HepG2 (cell line): ENCODE measurements around the gene OR1F1. TPM values are rescaled to one million over a fixed set of nuclear protein-coding genes. Genes with fewer than 3 reads are reported as not detected.

Experiments
- BCL3 ChIP-seq: sonication (generic); formaldehyde crosslinking; IDR thresholded peaks from 2 replicates; pipeline ENCODE4 v1.5.1; 2020; ENCODE audit warnings: mild to moderate bottlenecking, missing genetic modification reagents, moderate library complexity
- GATAD2A ChIP-seq: IDR thresholded peaks from 2 replicates; pipeline ENCODE4 v1.6.1; 2016
- PAXIP1 ChIP-seq: sonication (generic); formaldehyde crosslinking; conservative IDR thresholded peaks from 2 replicates; pipeline ENCODE4 v1.4.0; 2020; ENCODE audit warnings: mild to moderate bottlenecking, missing genetic modification reagents, moderate library complexity
- RORA ChIP-seq: sonication (generic); formaldehyde crosslinking; IDR thresholded peaks from 2 replicates; pipeline ENCODE4 v1.5.0; 2020; ENCODE audit warnings: mild to moderate bottlenecking, missing genetic modification reagents, moderate library complexity
- SIN3A ChIP-seq: IDR thresholded peaks from 2 replicates; pipeline ENCODE4 v1.6.1; 2011; ENCODE audit warnings: low read depth, mild to moderate bottlenecking, control low read depth, low read length, borderline replicate concordance
- SOX5 ChIP-seq: IDR thresholded peaks from 2 replicates; pipeline ENCODE4 v1.6.1; 2016; ENCODE audit warnings: borderline replicate concordance
- YEATS4 ChIP-seq: sonication (generic); formaldehyde crosslinking; IDR thresholded peaks from 2 replicates; pipeline ENCODE4 v1.4.0; 2020; ENCODE audit warnings: missing genetic modification reagents, borderline replicate concordance
- ZNF639 ChIP-seq: conservative IDR thresholded peaks from 2 replicates; pipeline ENCODE4 v1.6.1; 2018; ENCODE audit warnings: missing genetic modification reagents
- polyA plus RNA-seq, 8 experiments: library from polyadenylated mRNA; depleted of rRNA in 3 of 8; stranded (reverse) in 7 of 8; unstranded in 1 of 8; fragments of >200 nt; fragmentation: Illumina TruSeq in 4 of 8; extraction: Trizol in 4 of 8; gene quantifications; 2 replicates each; pipeline versions ENCODE4 v1.2.1 to v1.2.3, GENCODE V29; 2011 to 2016; ENCODE audit warnings: low read depth in 4 of 8, missing spikeins in 1 of 8, mixed read lengths in 1 of 8; ENCODE audit not compliant: insufficient read depth in 1 of 8
- total RNA-seq, 5 experiments: library from RNA; depleted of rRNA; stranded (reverse); fragments of >200 nt; fragmentation: Illumina TruSeq; extraction: Trizol; gene quantifications; 2 replicates each; pipeline ENCODE4 v1.2.3, GENCODE V29; 2016; ENCODE audit warnings: low read depth in 1 of 5
- TF ChIP-seq, protein P1 (sequence below): IDR thresholded peaks from 2 replicates; pipeline ENCODE4 v1.6.1; 2016; ENCODE audit warnings: low read depth, missing genetic modification reagents, missing compliant biosample characterization
- TF ChIP-seq, protein P2 (sequence below): IDR thresholded peaks from 2 replicates; pipeline ENCODE4 v1.4.0; 2020; ENCODE audit warnings: mild to moderate bottlenecking, missing genetic modification reagents
- TF ChIP-seq, protein P3 (sequence below): IDR thresholded peaks from 2 replicates; pipeline ENCODE4 v1.6.1; 2016; ENCODE audit warnings: missing genetic modification reagents, missing compliant biosample characterization

The OR1F1 gene
- total and polyA plus RNA-seq, 2 of the 13 experiments (the other 11 are each of a cell fraction or from before 2014, with no cell fraction given): 0.90 TPM; not detected in 1

DNA sequence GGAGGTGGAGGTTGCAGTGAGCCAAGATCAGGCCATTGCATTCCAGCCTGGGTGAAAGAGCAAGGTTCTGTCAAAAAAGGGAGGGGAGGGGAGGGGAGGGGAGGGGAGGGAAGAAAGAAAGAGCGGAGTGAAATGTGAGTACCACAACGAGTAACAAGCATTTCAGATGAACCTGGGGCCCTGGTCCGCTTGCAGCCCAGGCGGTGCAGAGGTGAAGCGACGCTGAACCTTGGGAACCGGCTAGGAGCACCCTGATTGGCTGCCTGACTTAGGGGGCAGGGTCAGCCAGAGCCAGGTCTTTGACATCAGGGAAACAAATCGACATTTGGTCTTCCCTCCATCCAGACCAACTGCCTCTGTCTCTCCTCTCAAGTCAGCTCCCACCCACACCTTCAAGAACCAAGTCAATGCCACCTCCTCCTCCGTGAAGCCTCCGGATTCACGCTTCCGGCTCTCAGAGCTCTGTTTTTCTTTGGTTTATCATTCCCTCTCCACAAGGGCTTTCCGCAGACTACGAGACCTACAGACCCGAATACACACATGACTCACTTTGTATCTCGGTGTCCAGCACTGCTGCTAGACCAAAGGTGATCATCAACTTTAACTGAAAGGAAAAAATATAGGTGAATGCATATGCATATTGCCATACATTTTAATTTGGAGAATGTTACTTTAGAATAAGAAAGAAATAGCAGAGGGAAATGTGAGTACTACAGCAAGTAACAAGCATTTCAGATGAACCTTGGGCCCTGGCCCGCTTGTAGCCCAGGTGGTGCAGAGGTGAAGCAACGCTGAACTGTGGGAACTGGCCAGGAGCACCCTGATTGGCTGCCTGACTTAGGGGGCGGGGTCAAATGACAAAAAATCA is 19.3 kb downstream of the OR1F1 start (continued):
- TF ChIP-seq, protein P1, sequence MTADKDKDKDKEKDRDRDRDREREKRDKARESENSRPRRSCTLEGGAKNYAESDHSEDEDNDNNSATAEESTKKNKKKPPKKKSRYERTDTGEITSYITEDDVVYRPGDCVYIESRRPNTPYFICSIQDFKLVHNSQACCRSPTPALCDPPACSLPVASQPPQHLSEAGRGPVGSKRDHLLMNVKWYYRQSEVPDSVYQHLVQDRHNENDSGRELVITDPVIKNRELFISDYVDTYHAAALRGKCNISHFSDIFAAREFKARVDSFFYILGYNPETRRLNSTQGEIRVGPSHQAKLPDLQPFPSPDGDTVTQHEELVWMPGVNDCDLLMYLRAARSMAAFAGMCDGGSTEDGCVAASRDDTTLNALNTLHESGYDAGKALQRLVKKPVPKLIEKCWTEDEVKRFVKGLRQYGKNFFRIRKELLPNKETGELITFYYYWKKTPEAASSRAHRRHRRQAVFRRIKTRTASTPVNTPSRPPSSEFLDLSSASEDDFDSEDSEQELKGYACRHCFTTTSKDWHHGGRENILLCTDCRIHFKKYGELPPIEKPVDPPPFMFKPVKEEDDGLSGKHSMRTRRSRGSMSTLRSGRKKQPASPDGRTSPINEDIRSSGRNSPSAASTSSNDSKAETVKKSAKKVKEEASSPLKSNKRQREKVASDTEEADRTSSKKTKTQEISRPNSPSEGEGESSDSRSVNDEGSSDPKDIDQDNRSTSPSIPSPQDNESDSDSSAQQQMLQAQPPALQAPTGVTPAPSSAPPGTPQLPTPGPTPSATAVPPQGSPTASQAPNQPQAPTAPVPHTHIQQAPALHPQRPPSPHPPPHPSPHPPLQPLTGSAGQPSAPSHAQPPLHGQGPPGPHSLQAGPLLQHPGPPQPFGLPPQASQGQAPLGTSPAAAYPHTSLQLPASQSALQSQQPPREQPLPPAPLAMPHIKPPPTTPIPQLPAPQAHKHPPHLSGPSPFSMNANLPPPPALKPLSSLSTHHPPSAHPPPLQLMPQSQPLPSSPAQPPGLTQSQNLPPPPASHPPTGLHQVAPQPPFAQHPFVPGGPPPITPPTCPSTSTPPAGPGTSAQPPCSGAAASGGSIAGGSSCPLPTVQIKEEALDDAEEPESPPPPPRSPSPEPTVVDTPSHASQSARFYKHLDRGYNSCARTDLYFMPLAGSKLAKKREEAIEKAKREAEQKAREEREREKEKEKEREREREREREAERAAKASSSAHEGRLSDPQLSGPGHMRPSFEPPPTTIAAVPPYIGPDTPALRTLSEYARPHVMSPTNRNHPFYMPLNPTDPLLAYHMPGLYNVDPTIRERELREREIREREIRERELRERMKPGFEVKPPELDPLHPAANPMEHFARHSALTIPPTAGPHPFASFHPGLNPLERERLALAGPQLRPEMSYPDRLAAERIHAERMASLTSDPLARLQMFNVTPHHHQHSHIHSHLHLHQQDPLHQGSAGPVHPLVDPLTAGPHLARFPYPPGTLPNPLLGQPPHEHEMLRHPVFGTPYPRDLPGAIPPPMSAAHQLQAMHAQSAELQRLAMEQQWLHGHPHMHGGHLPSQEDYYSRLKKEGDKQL: no peak
- TF ChIP-seq, protein P2, sequence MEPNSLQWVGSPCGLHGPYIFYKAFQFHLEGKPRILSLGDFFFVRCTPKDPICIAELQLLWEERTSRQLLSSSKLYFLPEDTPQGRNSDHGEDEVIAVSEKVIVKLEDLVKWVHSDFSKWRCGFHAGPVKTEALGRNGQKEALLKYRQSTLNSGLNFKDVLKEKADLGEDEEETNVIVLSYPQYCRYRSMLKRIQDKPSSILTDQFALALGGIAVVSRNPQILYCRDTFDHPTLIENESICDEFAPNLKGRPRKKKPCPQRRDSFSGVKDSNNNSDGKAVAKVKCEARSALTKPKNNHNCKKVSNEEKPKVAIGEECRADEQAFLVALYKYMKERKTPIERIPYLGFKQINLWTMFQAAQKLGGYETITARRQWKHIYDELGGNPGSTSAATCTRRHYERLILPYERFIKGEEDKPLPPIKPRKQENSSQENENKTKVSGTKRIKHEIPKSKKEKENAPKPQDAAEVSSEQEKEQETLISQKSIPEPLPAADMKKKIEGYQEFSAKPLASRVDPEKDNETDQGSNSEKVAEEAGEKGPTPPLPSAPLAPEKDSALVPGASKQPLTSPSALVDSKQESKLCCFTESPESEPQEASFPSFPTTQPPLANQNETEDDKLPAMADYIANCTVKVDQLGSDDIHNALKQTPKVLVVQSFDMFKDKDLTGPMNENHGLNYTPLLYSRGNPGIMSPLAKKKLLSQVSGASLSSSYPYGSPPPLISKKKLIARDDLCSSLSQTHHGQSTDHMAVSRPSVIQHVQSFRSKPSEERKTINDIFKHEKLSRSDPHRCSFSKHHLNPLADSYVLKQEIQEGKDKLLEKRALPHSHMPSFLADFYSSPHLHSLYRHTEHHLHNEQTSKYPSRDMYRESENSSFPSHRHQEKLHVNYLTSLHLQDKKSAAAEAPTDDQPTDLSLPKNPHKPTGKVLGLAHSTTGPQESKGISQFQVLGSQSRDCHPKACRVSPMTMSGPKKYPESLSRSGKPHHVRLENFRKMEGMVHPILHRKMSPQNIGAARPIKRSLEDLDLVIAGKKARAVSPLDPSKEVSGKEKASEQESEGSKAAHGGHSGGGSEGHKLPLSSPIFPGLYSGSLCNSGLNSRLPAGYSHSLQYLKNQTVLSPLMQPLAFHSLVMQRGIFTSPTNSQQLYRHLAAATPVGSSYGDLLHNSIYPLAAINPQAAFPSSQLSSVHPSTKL (CRISPR knock-in tag): 0 out of 2 replicates have a peak, but pooled peaks have one; percentile 29
- no peak for TF ChIP-seq BCL3 (CRISPR knock-in tag)
- 0 out of 2 replicates have a peak, but pooled peaks have one; percentile 18 for TF ChIP-seq YEATS4 (CRISPR knock-in tag)
- TF ChIP-seq SOX5 (CRISPR knock-in tag): 0 out of 2 replicates have a peak, but pooled peaks have one; percentile 3
- TF ChIP-seq ZNF639 (CRISPR knock-in tag): no peak
- TF ChIP-seq GATAD2A (CRISPR knock-in tag): peak; percentile 47
- TF ChIP-seq SIN3A: 0 out of 2 replicates have a peak, but pooled peaks have one; percentile 18
- peak; percentile 46 for TF ChIP-seq PAXIP1 (CRISPR knock-in tag)
- TF ChIP-seq, protein P3, sequence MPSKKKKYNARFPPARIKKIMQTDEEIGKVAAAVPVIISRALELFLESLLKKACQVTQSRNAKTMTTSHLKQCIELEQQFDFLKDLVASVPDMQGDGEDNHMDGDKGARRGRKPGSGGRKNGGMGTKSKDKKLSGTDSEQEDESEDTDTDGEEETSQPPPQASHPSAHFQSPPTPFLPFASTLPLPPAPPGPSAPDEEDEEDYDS: peak; percentile 29; the same call in 1 of the 2 replicates
- TF ChIP-seq RORA (CRISPR knock-in tag): no peak
